SK-N-SH (cell line): ENCODE measurements around the gene TNXB.

ENCODE experiments used
- CTCF ChIP-seq: fragments of 200-600 bp; sonication (generic); IDR thresholded peaks from 2 replicates; pipeline ENCODE4 v1.6.1; 2017; ENCODE audit warnings: antibody characterized with exemption, mild to moderate bottlenecking, moderate library complexity
- EP300 ChIP-seq, 2 experiments: IDR thresholded peaks; 2 replicates each; pipeline versions ENCODE4 v1.4.0 to v1.6.1; 2012; ENCODE audit warnings: borderline replicate concordance in 1 of 2, low read depth in 1 of 2, low read length in 1 of 2
- EZH2phosphoT487 ChIP-seq: fragments of 200-600 bp; sonication (generic); IDR thresholded peaks from 2 replicates; pipeline ENCODE4 v1.6.1; 2017; ENCODE audit warnings: low read depth, mixed run types, mild to moderate bottlenecking, antibody characterized with exemption, moderate library complexity, borderline replicate concordance
- FOXJ3 ChIP-seq: sonication (generic); formaldehyde crosslinking; IDR thresholded peaks from 2 replicates; pipeline ENCODE4 v1.5.1; 2020; ENCODE audit warnings: mild to moderate bottlenecking, missing genetic modification reagents
- MXI1 ChIP-seq: IDR thresholded peaks from 2 replicates; pipeline ENCODE4 v1.6.1; 2012; ENCODE audit warnings: mild to moderate bottlenecking, low read depth, low read length, improper control_type of control experiment
- POLR2AphosphoS5 ChIP-seq: IDR thresholded peaks from 2 replicates; pipeline ENCODE4 v1.6.1; 2012; ENCODE audit warnings: low read depth, low read length
- YY1 ChIP-seq: IDR thresholded peaks from 2 replicates; pipeline ENCODE4 v1.4.0; 2012; ENCODE audit warnings: low read depth, mild to moderate bottlenecking
- TF ChIP-seq, protein P1 (sequence below): fragments of 150-350 bp; IDR thresholded peaks from 2 replicates; pipeline ENCODE4 v1.6.1; 2017; ENCODE audit warnings: antibody characterized with exemption, low read length, low read depth, borderline replicate concordance

- TF ChIP-seq MXI1: no peak
- TF ChIP-seq CTCF: no peak
- TF ChIP-seq EP300 (IDR thresholded peaks at IDR 0.05; ENCODE audit: borderline replicate concordance in 1 of 2, low read depth in 1 of 2, low read length in 1 of 2): no peak
- TF ChIP-seq, protein P1, sequence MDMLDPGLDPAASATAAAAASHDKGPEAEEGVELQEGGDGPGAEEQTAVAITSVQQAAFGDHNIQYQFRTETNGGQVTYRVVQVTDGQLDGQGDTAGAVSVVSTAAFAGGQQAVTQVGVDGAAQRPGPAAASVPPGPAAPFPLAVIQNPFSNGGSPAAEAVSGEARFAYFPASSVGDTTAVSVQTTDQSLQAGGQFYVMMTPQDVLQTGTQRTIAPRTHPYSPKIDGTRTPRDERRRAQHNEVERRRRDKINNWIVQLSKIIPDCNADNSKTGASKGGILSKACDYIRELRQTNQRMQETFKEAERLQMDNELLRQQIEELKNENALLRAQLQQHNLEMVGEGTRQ: no peak
- no peak for TF ChIP-seq POLR2AphosphoS5
- no peak for TF ChIP-seq YY1
- TF ChIP-seq FOXJ3: no peak
- TF ChIP-seq EZH2phosphoT487: no peak
Observed at GRCh38 chr6:32158052-32158451, 48.9 kb upstream of the TNXB start.
